Kidney (tissue), 14 donors: ENCODE data around the gene PPP2R2C. TPM values are rescaled to one million over a fixed set of nuclear protein-coding genes. Genes with fewer than 3 reads are reported as not detected.

ENCODE experiments used
- DNase-seq, 5 donors: peaks; one replicate each; pipeline ENCODE4 v3.0.0-alpha.2; 2013 to 2020
- FAIRE-seq: peaks from 2 replicates; lab custom pipeline; 2012; peaks lifted over from hg19 to GRCh38; lab: Jason Lieb, UNC
- H3K27ac ChIP-seq, 2 donors: one replicate each; pipeline ENCODE4 v1.7.0; 2013; ENCODE audit warnings: low read depth in 2 of 2, low read length in 2 of 2, inconsistent platforms in 1 of 2
- H3K27me3 ChIP-seq: one replicate; pipeline ENCODE4 v1.7.1; 2013; ENCODE audit warnings: low read length, inconsistent platforms; ENCODE audit not compliant: control insufficient read depth, insufficient read depth
- H3K36me3 ChIP-seq, 3 donors: one replicate each; pipeline versions ENCODE4 v1.7.0 to v1.7.1; 2013; ENCODE audit warnings: low read length in 3 of 3, control low read depth in 1 of 3, inconsistent platforms in 1 of 3; ENCODE audit not compliant: insufficient read depth in 3 of 3, control insufficient read depth in 2 of 3
- H3K4me1 ChIP-seq, 3 donors: one replicate each; pipeline versions ENCODE4 v1.7.0 to v1.7.1; 2013; ENCODE audit warnings: low read length in 3 of 3, inconsistent platforms in 1 of 3, low read depth in 1 of 3; ENCODE audit not compliant: control insufficient read depth in 2 of 3, insufficient read depth in 2 of 3
- H3K4me3 ChIP-seq, 3 donors: one replicate each; pipeline versions ENCODE4 v1.7.0 to v1.8.1; 2013; ENCODE audit warnings: low read length in 3 of 3, control low read depth in 1 of 3, inconsistent platforms in 1 of 3
- H3K9ac ChIP-seq, 3 donors: one replicate each; pipeline versions ENCODE4 v1.7.0 to v1.7.1; 2013; ENCODE audit warnings: low read length in 3 of 3, control low read depth in 1 of 3, inconsistent platforms in 1 of 3
- H3K9me3 ChIP-seq, 3 donors: one replicate each; pipeline versions ENCODE4 v1.7.0 to v1.7.1; 2013; ENCODE audit warnings: low read length in 3 of 3, control low read depth in 1 of 3, inconsistent platforms in 1 of 3; ENCODE audit not compliant: control insufficient read depth in 2 of 3, insufficient read depth in 1 of 3
- CTCF ChIP-seq: IDR thresholded peaks from 3 replicates; pipeline ENCODE4 v1.5.1; 2012; ENCODE audit warnings: mild to moderate bottlenecking, moderate library complexity, borderline replicate concordance; ENCODE audit not compliant: insufficient read depth; ENCODE audit errors: extremely low read depth
- intact Hi-C: fragments of 100-400 bp; cut with DNase I; formaldehyde crosslinking; loops from one replicate; pipeline ENCODE4 v1.11.1; 2022
- polyA plus RNA-seq: library from polyadenylated mRNA; stranded (reverse); fragments of 350-450 nt; fragmentation: Illumina TruSeq; extraction: RNeasy Lipid Tissue Mini Kit (QIAGEN cat#74804); gene quantifications from one replicate; pipeline ENCODE4 v1.2.3, GENCODE V29; 2014; ENCODE audit warnings: low read depth, low replicate concordance; ENCODE audit not compliant: insufficient read depth
- total RNA-seq: library from RNA; stranded (reverse); fragmentation: NEBNext Ultra II Directional; extraction: Animal tissue kit (Norgen Biotek cat#: 25700); gene quantifications from one replicate; pipeline ENCODE4 v1.2.1, GENCODE V29; 2021
- donor health status: control.
- donor health status: control.
- donor health status: control.
- donor health status: control.
- donor health status: control.
- donor health status: DM: yes; HTN: yes; CAD: no.
- donor health status: Normal renal cell carcinoma (clear cell type).

PPP2R2C gene
- total and polyA plus RNA-seq, 2 donors from 2014 or later, result 0.39 to 0.82 TPM

- H3K4me1 ChIP-seq, result no peaks in the 10 kb centered on the region
- H3K9me3 ChIP-seq, result no peaks in the 10 kb centered on the region
- H3K4me3 ChIP-seq, result no peak overlapping the region
- intact Hi-C loops, result no loop called here
- DNase-seq, result peak; percentile 42 to 79 (median 65)
- TF ChIP-seq CTCF, result no peak
- H3K9ac ChIP-seq, result no peak overlapping the region
- H3K27ac ChIP-seq, result no peak overlapping the region
- H3K27me3 ChIP-seq, result no peaks in the 10 kb centered on the region
- no peak for FAIRE-seq
- H3K36me3 ChIP-seq, result no peaks in the 10 kb centered on the region
Measured at GRCh38 chr4:6362896-6363295, 109.5 kb downstream of the PPP2R2C start.

GRCh38 chr4:6362243-6362885 lies 110.0 kb downstream of the PPP2R2C start:
- no peak for FAIRE-seq
- H3K27ac ChIP-seq, result no peak overlapping the region
- no peaks in the 10 kb centered on the region for H3K4me1 ChIP-seq
- no peak for TF ChIP-seq CTCF
- no peaks in the 10 kb centered on the region for H3K36me3 ChIP-seq
- intact Hi-C loops, result no loop called here
- no peak overlapping the region for H3K4me3 ChIP-seq
- no peaks in the 10 kb centered on the region for H3K27me3 ChIP-seq
- H3K9me3 ChIP-seq, result no peaks in the 10 kb centered on the region
- peak in 1 of 5 donors; percentile 8 for DNase-seq
- H3K9ac ChIP-seq, result no peak overlapping the region

- Histone ChIP-seq H3K4me3 (no peak overlapping the region), H3K4me1 (no peaks in the 10 kb centered on the region), H3K36me3 (no peaks in the 10 kb centered on the region), H3K27me3 (no peaks in the 10 kb centered on the region), H3K27ac (no peak overlapping the region), H3K9ac (no peak overlapping the region), H3K9me3 (no peaks in the 10 kb centered on the region)
- DNase-seq (peak in 1 of 5 donors; percentile 8), FAIRE-seq (no peak)
- intact Hi-C loops, result no loop called here
- no peak for TF ChIP-seq CTCF
Measured at GRCh38 chr4:6361076-6361784, 111.2 kb downstream of the PPP2R2C start.
